ENCODE results near the gene ABTB1.
"Not testable (repeated sequence)": the region's sequence is repeated elsewhere in the genome, so short reads cannot be mapped to it uniquely, and the experiment has no call there.

ABTB1 gene

GRCh38 chr3:127688416-127689265 lies 15.9 kb downstream of the ABTB1 start:
- no peak for DNase-seq

GRCh38 chr3:127689266-127689860 lies 16.6 kb downstream of the ABTB1 start:
- no peak for DNase-seq

- DNase-seq = no peak
Measured at GRCh38 chr3:127690106-127690505, 17.4 kb downstream of the ABTB1 start.

GRCh38 chr3:127690823-127691452 lies 18.2 kb downstream of the ABTB1 start:
- DNase-seq = no peak

GRCh38 chr3:127691489-127691888 lies 18.7 kb downstream of the ABTB1 start:
- DNase-seq = no peak

GRCh38 chr3:127691974-127692373 lies 19.2 kb downstream of the ABTB1 start:
- no peak for DNase-seq

- DNase-seq = no peak
Measured at GRCh38 chr3:127692501-127693335, 20.0 kb downstream of the ABTB1 start.

GRCh38 chr3:127693336-127693843 lies 20.6 kb downstream of the ABTB1 start:
- DNase-seq = no peak

- DNase-seq = no peak
Measured at GRCh38 chr3:127694467-127695215, 21.9 kb downstream of the ABTB1 start.

- no peak for DNase-seq
Measured at GRCh38 chr3:127697551-127698240, 24.9 kb downstream of the ABTB1 start.

GRCh38 chr3:127698286-127698685 lies 25.5 kb downstream of the ABTB1 start:
- no peak for DNase-seq

GRCh38 chr3:127698691-127699415 lies 26.1 kb downstream of the ABTB1 start:
- DNase-seq = no peak

GRCh38 chr3:127699416-127700300 lies 26.9 kb downstream of the ABTB1 start:
- no peak for DNase-seq

- no peak for DNase-seq
Measured at GRCh38 chr3:127700406-127700805, 27.7 kb downstream of the ABTB1 start.

GRCh38 chr3:127701280-127701911 lies 28.6 kb downstream of the ABTB1 start:
- DNase-seq = no peak

GRCh38 chr3:127702151-127702578 lies 29.4 kb downstream of the ABTB1 start:
- DNase-seq = no peak

- not testable (repeated sequence) for DNase-seq
Measured at GRCh38 chr3:127704840-127705239, 32.1 kb downstream of the ABTB1 start.

- no peak for DNase-seq
Measured at GRCh38 chr3:127706312-127706711, 33.6 kb downstream of the ABTB1 start.

GRCh38 chr3:127706785-127707351 lies 34.1 kb downstream of the ABTB1 start:
- DNase-seq = no peak

Measured in NCI-H748 treated with DMSO at 0.1 percent for 48 hours (cell line).